H9 (cell line): Measurements from ENCODE around the gene ELF2. TPM values are rescaled to one million over a fixed set of nuclear protein-coding genes. Genes with fewer than 3 reads are reported as not detected.

Experiments used
- DNase-seq: peaks from one replicate; pipeline ENCODE4 v3.0.0-alpha.2; 2017
- H2AFZ ChIP-seq: one replicate; pipeline ENCODE4 v1.6.1; 2013; ENCODE audit warnings: mild to moderate bottlenecking, low read length, control low read depth, moderate library complexity
- H2AK5ac ChIP-seq: 2 replicates; pipeline ENCODE4 v1.6.1; 2013; ENCODE audit warnings: low read length, control low read depth, mixed read lengths; ENCODE audit not compliant: insufficient read length
- H2BK120ac ChIP-seq: one replicate; pipeline ENCODE4 v1.6.1; 2013; ENCODE audit warnings: low read depth, mild to moderate bottlenecking, low read length, control low read depth, inconsistent platforms; ENCODE audit not compliant: poor library complexity, severe bottlenecking
- H2BK12ac ChIP-seq: 2 replicates; pipeline ENCODE4 v1.6.1; 2013; ENCODE audit warnings: low read length, control low read depth, mixed read lengths, low read depth; ENCODE audit not compliant: insufficient read length
- H2BK15ac ChIP-seq: 2 replicates; pipeline ENCODE4 v1.6.1; 2013; ENCODE audit warnings: low read depth, low read length, control low read depth
- H2BK20ac ChIP-seq: one replicate; pipeline ENCODE4 v1.6.1; 2013; ENCODE audit warnings: low read depth, mild to moderate bottlenecking, low read length, control low read depth, inconsistent platforms; ENCODE audit not compliant: poor library complexity, severe bottlenecking
- H2BK5ac ChIP-seq: 2 replicates; pipeline ENCODE4 v1.6.1; 2013; ENCODE audit warnings: low read length, control low read depth, mixed read lengths; ENCODE audit not compliant: insufficient read length
- H3K14ac ChIP-seq: 2 replicates; pipeline ENCODE4 v1.6.1; 2013; ENCODE audit warnings: low read length, control low read depth; ENCODE audit not compliant: insufficient read depth
- H3K18ac ChIP-seq: 2 replicates; pipeline ENCODE4 v1.6.1; 2013; ENCODE audit warnings: low read depth, mild to moderate bottlenecking, mixed read lengths, low read length, control low read depth; ENCODE audit not compliant: insufficient read length
- H3K23ac ChIP-seq: 2 replicates; pipeline ENCODE4 v1.6.1; 2013; ENCODE audit warnings: low read length, control low read depth, mixed read lengths, low read depth; ENCODE audit not compliant: insufficient read length
- H3K23me2 ChIP-seq: 2 replicates; pipeline ENCODE4 v1.6.1; 2013; ENCODE audit warnings: low read depth, mild to moderate bottlenecking, mixed read lengths, low read length, control low read depth; ENCODE audit not compliant: insufficient read length, poor library complexity, severe bottlenecking
- H3K27ac ChIP-seq: 2 replicates; pipeline ENCODE4 v1.5.1; 2013; ENCODE audit warnings: low read length, control low read depth, mixed read lengths, low read depth; ENCODE audit not compliant: insufficient read length
- H3K27me3 ChIP-seq: 2 replicates; pipeline ENCODE4 v1.6.1; 2013; ENCODE audit warnings: low read length, control low read depth, inconsistent platforms; ENCODE audit not compliant: insufficient read depth
- H3K4ac ChIP-seq: 2 replicates; pipeline ENCODE4 v1.6.1; 2013; ENCODE audit warnings: low read depth, mild to moderate bottlenecking, control low read depth, inconsistent platforms, low read length, moderate library complexity
- H3K4me1 ChIP-seq: 2 replicates; pipeline ENCODE4 v1.6.1; 2013; ENCODE audit warnings: low read length, control low read depth, inconsistent platforms; ENCODE audit not compliant: insufficient read depth
- H3K4me2 ChIP-seq: 2 replicates; pipeline ENCODE4 v1.6.1; 2013; ENCODE audit warnings: low read length, control low read depth, mixed read lengths; ENCODE audit not compliant: insufficient read length, insufficient read depth
- H3K56ac ChIP-seq: 2 replicates; pipeline ENCODE4 v1.6.1; 2013; ENCODE audit warnings: low read depth, mild to moderate bottlenecking, mixed read lengths, low read length, control low read depth; ENCODE audit not compliant: insufficient read length
- H3K79me1 ChIP-seq: 2 replicates; pipeline ENCODE4 v1.6.1; 2013; ENCODE audit warnings: low read depth, mild to moderate bottlenecking, moderate library complexity, low read length, control low read depth, inconsistent platforms; ENCODE audit not compliant: insufficient read depth, poor library complexity, severe bottlenecking
- H3K79me2 ChIP-seq: 2 replicates; pipeline ENCODE4 v1.6.1; 2013; ENCODE audit warnings: low read length, control low read depth, inconsistent platforms; ENCODE audit not compliant: insufficient read depth
- H3K9ac ChIP-seq: 2 replicates; pipeline ENCODE4 v1.6.1; 2013; ENCODE audit warnings: low read length, control low read depth, mixed read lengths; ENCODE audit not compliant: insufficient read length; ENCODE audit errors: extremely low read depth
- H3K9me3 ChIP-seq: one replicate; pipeline ENCODE4 v1.6.1; 2013; ENCODE audit warnings: low read depth, low read length, inconsistent platforms; ENCODE audit not compliant: control insufficient read depth
- H3T11ph ChIP-seq: one replicate; pipeline ENCODE4 v1.6.1; 2013; ENCODE audit warnings: mild to moderate bottlenecking, low read length, control low read depth, inconsistent platforms
- H4K20me1 ChIP-seq: one replicate; pipeline ENCODE4 v1.6.1; 2013; ENCODE audit not compliant: control insufficient read depth, insufficient read length, insufficient read depth
- H4K5ac ChIP-seq: 2 replicates; pipeline ENCODE4 v1.6.1; 2013; ENCODE audit warnings: low read depth, mild to moderate bottlenecking, mixed read lengths, low read length, control low read depth; ENCODE audit not compliant: insufficient read length
- H4K8ac ChIP-seq: replicated peaks from 2 replicates; pipeline ENCODE4 v1.6.1; 2013; ENCODE audit warnings: low read length, control low read depth, mixed read lengths, low read depth; ENCODE audit not compliant: insufficient read length
- H4K91ac ChIP-seq: 2 replicates; pipeline ENCODE4 v1.6.1; 2013; ENCODE audit warnings: low read depth, mild to moderate bottlenecking, moderate library complexity, mixed read lengths, low read length, control low read depth; ENCODE audit not compliant: insufficient read length
- H3K27ac Mint-ChIP-seq, 3 experiments: 2 replicates in 2 of 3; 3 replicates in 1 of 3; pipeline ENCODE4 v1.8.0; 2020 to 2021; ENCODE audit warnings: mixed read lengths in 3 of 3, mild to moderate bottlenecking in 1 of 3, moderate library complexity in 1 of 3
- H3K27me3 Mint-ChIP-seq: 2 replicates; pipeline ENCODE4 v1.8.0; 2021; ENCODE audit warnings: low read depth, mild to moderate bottlenecking, moderate library complexity, mixed read lengths
- H3K36me3 Mint-ChIP-seq, 3 experiments: 2 replicates in 2 of 3; 3 replicates in 1 of 3; pipeline ENCODE4 v1.8.0; 2020 to 2021; ENCODE audit warnings: low read depth in 3 of 3, mixed read lengths in 3 of 3; ENCODE audit not compliant: insufficient read depth in 1 of 3
- H3K4me1 Mint-ChIP-seq, 2 experiments: 2 replicates each; pipeline ENCODE4 v1.8.0; 2020; ENCODE audit warnings: mixed read lengths in 2 of 2
- H3K4me3 Mint-ChIP-seq, 2 experiments: 2 replicates in 1 of 2; 3 replicates in 1 of 2; pipeline ENCODE4 v1.8.0; 2020 to 2021; ENCODE audit warnings: mild to moderate bottlenecking in 2 of 2, mixed read lengths in 2 of 2, moderate library complexity in 1 of 2
- H3K9me3 Mint-ChIP-seq, 2 experiments: 2 replicates in 1 of 2; 3 replicates in 1 of 2; pipeline ENCODE4 v1.8.0; 2020; ENCODE audit warnings: mild to moderate bottlenecking in 2 of 2, mixed read lengths in 2 of 2, moderate library complexity in 1 of 2
- CTCF ChIP-seq: fragments of 200-600 bp; sonication (generic); conservative IDR thresholded peaks from 3 replicates; pipeline ENCODE4 v1.8.0; 2021; ENCODE audit warnings: antibody characterized with exemption, mild to moderate bottlenecking
- WGBS: extraction: QIAGEN DNeasy Blood & Tissue Kit; methylation state at CpG from one replicate; pipeline ENCODE4 v1.1.7; 2013; ENCODE audit warnings: missing lambda C conversion rate, low lambda C conversion rate, mixed read lengths; ENCODE audit not compliant: insufficient read length; ENCODE audit errors: extremely low coverage; 5-methylcytosine and 5-hydroxymethylcytosine counted together
- total RNA-seq: library from RNA; stranded (reverse); gene quantifications from 2 replicates; pipeline ENCODE4 v1.2.1, GENCODE V29; 2021

The ELF2 gene
- total RNA-seq, 1 experiment from 2014 or later: 49.6 TPM

GRCh38 chr4:139108567-139109128 is 68.4 kb downstream of the ELF2 start:
- no peak overlapping the region for H2BK20ac ChIP-seq
- DNase-seq: no peak
- no peaks in the 10 kb centered on the region for H3K27me3 ChIP-seq
- no peak overlapping the region for H3K4me2 ChIP-seq
- Mint-ChIP-seq H3K36me3 (peaks cover 0 to 12% (median 5%) of the 10 kb centered on the region in 3 experiments; a peak in 4 of 7 replicates), H3K4me1 (peaks cover 16 to 22% of the 10 kb centered on the region in 2 experiments), H3K9me3 (no peaks in the 10 kb centered on the region), H3K27me3 (no peaks in the 10 kb centered on the region), H3K27ac (peak overlapping the region in 2 of 3 experiments; percentile 64 to 82; a peak in 4 of 7 replicates), H3K4me3 (no peak overlapping the region)
- no peaks in the 10 kb centered on the region for H3K23me2 ChIP-seq
- no peak overlapping the region for H3K27ac ChIP-seq
- H4K5ac ChIP-seq: no peak overlapping the region
- no peak overlapping the region for H2AK5ac ChIP-seq
- no peak overlapping the region for H3T11ph ChIP-seq
- H2BK12ac ChIP-seq: no peak overlapping the region
- no peak overlapping the region for H4K91ac ChIP-seq
- H3K4me1 ChIP-seq: no peaks in the 10 kb centered on the region
- H4K8ac ChIP-seq: no peak overlapping the region
- no peak overlapping the region for H3K4ac ChIP-seq
- no peak overlapping the region for H2BK5ac ChIP-seq
- no peak overlapping the region for H2BK15ac ChIP-seq
- H3K56ac ChIP-seq: no peak overlapping the region
- WGBS: no CpG with 5 or more reads among the region's 6 CpGs
- TF ChIP-seq CTCF: no peak
- H3K79me2 ChIP-seq: no peaks in the 10 kb centered on the region
- no peaks in the 10 kb centered on the region for H3K9me3 ChIP-seq
- H3K9ac ChIP-seq: no peak overlapping the region
- H2BK120ac ChIP-seq: no peak overlapping the region
- H3K14ac ChIP-seq: no peak overlapping the region
- no peak overlapping the region for H3K18ac ChIP-seq
- H2AFZ ChIP-seq: no peak overlapping the region
- H4K20me1 ChIP-seq: no peaks in the 10 kb centered on the region
- no peaks in the 10 kb centered on the region for H3K79me1 ChIP-seq
- H3K23ac ChIP-seq: no peak overlapping the region
